DOHH2 (cell line): ENCODE data around the gene ACSF3.

Source experiments
- H3F3A ChIP-seq: fragments of 200-600 bp; sonication (generic), shearing (Covaris generic); 2 replicates; pipeline ENCODE4 v1.6.0; 2016; ENCODE audit warnings: antibody characterized with exemption, mild to moderate bottlenecking; ENCODE audit not compliant: control insufficient read depth, insufficient read depth
- H3K27ac ChIP-seq: fragments of 200-600 bp; sonication (generic); 2 replicates; pipeline ENCODE4 v1.5.1; 2014; ENCODE audit warnings: low read depth, mild to moderate bottlenecking, low read length, moderate library complexity
- H3K27me3 ChIP-seq: fragments of 200-600 bp; sonication (generic); 2 replicates; pipeline ENCODE4 v1.6.1; 2014; ENCODE audit warnings: mild to moderate bottlenecking, low read length, mixed read lengths; ENCODE audit not compliant: control insufficient read depth
- H3K36me3 ChIP-seq: fragments of 200-600 bp; sonication (generic); 2 replicates; pipeline ENCODE4 v1.6.1; 2014; ENCODE audit warnings: mild to moderate bottlenecking, low read length, moderate library complexity, mixed read lengths; ENCODE audit not compliant: control insufficient read depth
- H3K4me1 ChIP-seq: fragments of 200-600 bp; sonication (generic); 2 replicates; pipeline ENCODE4 v1.6.1; 2014; ENCODE audit warnings: mild to moderate bottlenecking, low read length, mixed read lengths; ENCODE audit not compliant: control insufficient read depth
- H3K4me2 ChIP-seq: fragments of 200-600 bp; sonication (generic); 2 replicates; pipeline ENCODE4 v1.6.0; 2014; ENCODE audit warnings: mild to moderate bottlenecking, low read length, moderate library complexity
- H3K4me3 ChIP-seq: fragments of 200-600 bp; sonication (generic); 2 replicates; pipeline ENCODE4 v1.5.1; 2014; ENCODE audit warnings: mild to moderate bottlenecking, low read length, mixed read lengths
- H3K79me2 ChIP-seq: fragments of 200-600 bp; sonication (generic); 2 replicates; pipeline ENCODE4 v1.6.1; 2014; ENCODE audit warnings: mild to moderate bottlenecking, low read length, mixed read lengths; ENCODE audit not compliant: control insufficient read depth
- H3K9me2 ChIP-seq: fragments of 200-600 bp; sonication (generic); replicated peaks from 2 replicates; pipeline ENCODE4 v1.6.1; 2014; ENCODE audit warnings: mild to moderate bottlenecking, low read length, mixed read lengths; ENCODE audit not compliant: control insufficient read depth
- H3K9me3 ChIP-seq: fragments of 200-600 bp; sonication (generic); 2 replicates; pipeline ENCODE4 v1.6.1; 2014; ENCODE audit warnings: antibody characterized with exemption, low read length, mixed read lengths; ENCODE audit not compliant: control insufficient read depth, insufficient read depth
- H4K20me1 ChIP-seq: fragments of 200-600 bp; sonication (generic); 2 replicates; pipeline ENCODE4 v1.6.0; 2014; ENCODE audit warnings: low read depth, mild to moderate bottlenecking, antibody characterized with exemption, low read length, moderate library complexity; ENCODE audit not compliant: control insufficient read depth, insufficient read depth
- CTCF ChIP-seq: fragments of 200-600 bp; sonication (generic); IDR thresholded peaks from one replicate; pipeline ENCODE4 v1.5.1; 2014; ENCODE audit warnings: antibody characterized with exemption, mild to moderate bottlenecking, low read depth, low read length; ENCODE audit not compliant: poor library complexity, severe bottlenecking
- EZH2phosphoT487 ChIP-seq: fragments of 200-600 bp; sonication (generic); IDR thresholded peaks from 2 replicates; pipeline ENCODE4 v1.6.1; 2017; ENCODE audit warnings: borderline replicate concordance, mild to moderate bottlenecking, antibody characterized with exemption, low read length, moderate library complexity, mixed read lengths

The ACSF3 gene

DNA sequence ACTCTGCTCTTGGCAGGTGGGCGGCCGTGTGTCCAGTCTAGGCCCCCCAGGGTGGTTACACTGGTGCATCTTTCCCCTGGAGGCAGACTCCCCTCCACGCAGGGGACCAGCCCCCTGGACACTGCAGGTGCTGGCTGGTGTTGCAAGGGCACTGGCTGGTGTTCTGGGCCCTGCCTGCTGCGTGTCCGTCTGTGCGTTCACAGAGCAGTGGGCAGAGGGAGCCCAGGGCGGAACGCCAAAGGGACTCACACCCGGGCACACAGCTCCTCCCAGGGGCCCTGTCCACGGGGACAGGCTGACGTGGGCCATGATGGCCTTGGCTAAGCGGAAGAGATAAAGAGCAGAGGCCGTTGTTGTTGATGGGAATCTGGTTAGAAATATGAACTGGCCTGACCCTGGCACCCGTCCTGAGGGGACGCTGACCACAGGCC, 27.3 kb downstream of the ACSF3 start:
- H3K9me2 ChIP-seq = no peaks in the 10 kb centered on the region
- peak overlapping the region; percentile 83; the same call in 1 of the 2 replicates for H3K4me2 ChIP-seq
- peaks cover 52% of the 10 kb centered on the region for H3K79me2 ChIP-seq
- H4K20me1 ChIP-seq = no peaks in the 10 kb centered on the region
- peaks cover 12% of the 10 kb centered on the region; the same call in 1 of the 2 replicates for H3K9me3 ChIP-seq
- TF ChIP-seq EZH2phosphoT487 (no peak), CTCF (no peak)
- no peak overlapping the region for H3K4me3 ChIP-seq
- H3K4me1 ChIP-seq = peaks cover 52% of the 10 kb centered on the region
- no peaks in the 10 kb centered on the region for H3K27me3 ChIP-seq
- peaks cover 13% of the 10 kb centered on the region for H3F3A ChIP-seq
- H3K27ac ChIP-seq = peak overlapping the region; percentile 92
- peaks cover 98% of the 10 kb centered on the region for H3K36me3 ChIP-seq

GRCh38 chr16:89121691-89122321, 28.2 kb downstream of the ACSF3 start:
- no peaks in the 10 kb centered on the region for H4K20me1 ChIP-seq
- H3K9me3 ChIP-seq = peaks cover 12% of the 10 kb centered on the region; the same call in 1 of the 2 replicates
- H3K4me1 ChIP-seq = peaks cover 44% of the 10 kb centered on the region
- H3K36me3 ChIP-seq = peaks cover 98% of the 10 kb centered on the region
- TF ChIP-seq CTCF (no peak), EZH2phosphoT487 (no peak)
- H3K27me3 ChIP-seq = no peaks in the 10 kb centered on the region
- H3K4me3 ChIP-seq = peak overlapping the region; percentile 64
- peak overlapping the region; percentile 83 for H3K4me2 ChIP-seq
- H3K9me2 ChIP-seq = no peaks in the 10 kb centered on the region
- H3K27ac ChIP-seq = peak overlapping the region; percentile 92
- peaks cover 52% of the 10 kb centered on the region for H3K79me2 ChIP-seq
- peaks cover 10% of the 10 kb centered on the region for H3F3A ChIP-seq

DNA sequence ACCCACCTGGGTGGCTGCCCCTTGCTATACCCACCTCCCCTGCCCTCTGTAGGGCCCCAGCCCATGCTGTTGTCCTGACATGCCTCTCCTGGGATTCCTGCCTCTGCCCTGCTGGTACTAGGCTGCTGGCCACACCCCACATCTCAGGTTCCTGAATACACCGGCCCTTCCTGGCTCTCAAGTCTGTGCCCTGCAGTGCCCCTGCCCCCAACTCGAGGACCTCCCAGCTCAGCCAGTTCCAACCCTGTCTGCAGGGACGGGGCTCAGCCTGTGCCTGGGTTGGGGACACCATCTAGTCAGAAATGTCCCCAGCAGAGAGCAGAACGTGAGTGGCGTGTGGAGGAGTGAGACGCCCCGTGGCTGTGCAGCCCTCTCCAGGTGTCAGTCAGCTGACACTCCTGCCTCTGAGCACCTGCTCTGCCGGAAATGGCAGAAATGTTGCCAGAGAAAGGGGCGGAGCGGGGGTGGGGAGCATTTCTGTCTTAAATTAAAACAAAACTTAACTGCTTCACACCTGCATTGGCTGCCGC, 28.7 kb downstream of the ACSF3 start:
- Histone ChIP-seq H3K27me3 (no peaks in the 10 kb centered on the region), H3K27ac (peak overlapping the region; percentile 92), H3K4me2 (peak overlapping the region; percentile 83), H3K4me1 (peaks cover 39% of the 10 kb centered on the region), H3K9me3 (peaks cover 12% of the 10 kb centered on the region; the same call in 1 of the 2 replicates), H3F3A (peaks cover 10% of the 10 kb centered on the region), H4K20me1 (no peaks in the 10 kb centered on the region), H3K9me2 (no peaks in the 10 kb centered on the region), H3K79me2 (peaks cover 52% of the 10 kb centered on the region), H3K4me3 (peak overlapping the region; percentile 64), H3K36me3 (peaks cover 98% of the 10 kb centered on the region)
- TF ChIP-seq EZH2phosphoT487 (no peak), CTCF (peak; percentile 21)
